Liver (tissue), 9 donors: ENCODE data around the gene DDR1. TPM values are rescaled to one million over a fixed set of nuclear protein-coding genes. Genes with fewer than 3 reads are reported as not detected.

ENCODE experiments used
- DNase-seq: peaks from one replicate; pipeline ENCODE4 v3.0.0-alpha.2; 2017; ENCODE audit warnings: low spot score
- H3K27ac ChIP-seq, 2 donors: one replicate each; pipeline ENCODE4 v1.7.0; 2013; ENCODE audit warnings: inconsistent platforms in 2 of 2, low read length in 2 of 2, control low read depth in 1 of 2, low read depth in 1 of 2, mild to moderate bottlenecking in 1 of 2
- H3K27me3 ChIP-seq, 4 donors: one replicate each; pipeline versions ENCODE4 v1.6.1 to v1.7.0; 2013; ENCODE audit warnings: low read length in 3 of 4, inconsistent platforms in 1 of 4, mild to moderate bottlenecking in 1 of 4, moderate library complexity in 1 of 4; ENCODE audit not compliant: control insufficient read depth in 4 of 4, insufficient read depth in 4 of 4
- H3K36me3 ChIP-seq, 4 donors: one replicate each; pipeline versions ENCODE4 v1.6.1 to v1.7.0; 2013; ENCODE audit warnings: low read length in 3 of 4, mild to moderate bottlenecking in 3 of 4, low read depth in 1 of 4, moderate library complexity in 1 of 4; ENCODE audit not compliant: control insufficient read depth in 4 of 4, insufficient read depth in 3 of 4
- H3K4me1 ChIP-seq, 4 donors: one replicate each; pipeline versions ENCODE4 v1.6.1 to v1.7.0; 2013; ENCODE audit warnings: low read length in 3 of 4, mild to moderate bottlenecking in 3 of 4, moderate library complexity in 1 of 4; ENCODE audit not compliant: control insufficient read depth in 4 of 4, insufficient read depth in 4 of 4
- H3K4me3 ChIP-seq, 3 donors: one replicate each; pipeline versions ENCODE4 v1.6.1 to v1.7.0; 2013; ENCODE audit warnings: low read length in 3 of 3, control low read depth in 1 of 3, low read depth in 1 of 3, mild to moderate bottlenecking in 1 of 3
- H3K9ac ChIP-seq, 2 donors: one replicate each; pipeline ENCODE4 v1.7.0; 2013; ENCODE audit warnings: low read length in 2 of 2, mild to moderate bottlenecking in 2 of 2, moderate library complexity in 2 of 2, control low read depth in 1 of 2, low read depth in 1 of 2
- H3K9me3 ChIP-seq, 4 donors: one replicate each; pipeline versions ENCODE4 v1.6.1 to v1.7.0; 2013; ENCODE audit warnings: low read length in 3 of 4; ENCODE audit not compliant: control insufficient read depth in 4 of 4
- EGR1 ChIP-seq, 2 donors: IDR thresholded peaks; 2 replicates each; pipeline ENCODE4 v1.6.1; 2016 to 2018; ENCODE audit warnings: antibody characterized with exemption in 2 of 2, low read depth in 2 of 2
- FOXA1 ChIP-seq: IDR thresholded peaks from 2 replicates; pipeline ENCODE4 v1.6.1; 2016; ENCODE audit warnings: antibody characterized with exemption
- FOXA2 ChIP-seq: IDR thresholded peaks from 2 replicates; pipeline ENCODE4 v1.6.1; 2016; ENCODE audit warnings: antibody characterized with exemption
- GABPA ChIP-seq, 2 donors: IDR thresholded peaks in 1 of 2; conservative IDR thresholded peaks in 1 of 2; 2 replicates each; pipeline ENCODE4 v1.6.1; 2016; ENCODE audit warnings: antibody characterized with exemption in 2 of 2, mild to moderate bottlenecking in 1 of 2, moderate library complexity in 1 of 2
- HNF4A ChIP-seq, 2 donors: conservative IDR thresholded peaks; 2 replicates each; pipeline ENCODE4 v1.6.1; 2016; ENCODE audit warnings: antibody characterized with exemption in 2 of 2, mild to moderate bottlenecking in 2 of 2
- HNF4G ChIP-seq: IDR thresholded peaks from 2 replicates; pipeline ENCODE4 v1.6.1; 2016; ENCODE audit warnings: antibody characterized with exemption
- JUND ChIP-seq, 2 donors: IDR thresholded peaks; 2 replicates each; pipeline ENCODE4 v1.6.1; 2016; ENCODE audit warnings: antibody characterized with exemption in 2 of 2
- MAX ChIP-seq: IDR thresholded peaks from 2 replicates; pipeline ENCODE4 v1.6.1; 2016; ENCODE audit warnings: antibody characterized with exemption
- NR2F2 ChIP-seq: IDR thresholded peaks from 2 replicates; pipeline ENCODE4 v1.6.1; 2016; ENCODE audit warnings: antibody characterized with exemption
- RAD21 ChIP-seq, 2 donors: IDR thresholded peaks; 2 replicates each; pipeline ENCODE4 v1.6.1; 2016; ENCODE audit warnings: antibody characterized with exemption in 2 of 2, mild to moderate bottlenecking in 2 of 2
- REST ChIP-seq: IDR thresholded peaks from 2 replicates; pipeline ENCODE4 v1.6.1; 2016; ENCODE audit warnings: antibody characterized with exemption, mild to moderate bottlenecking
- RXRA ChIP-seq, 2 donors: IDR thresholded peaks; 2 replicates each; pipeline ENCODE4 v1.6.1; 2017 to 2018; ENCODE audit warnings: antibody characterized with exemption in 2 of 2, mild to moderate bottlenecking in 1 of 2
- SP1 ChIP-seq: IDR thresholded peaks from 2 replicates; pipeline ENCODE4 v1.6.1; 2018; ENCODE audit warnings: antibody characterized with exemption, mild to moderate bottlenecking
- TAF1 ChIP-seq: conservative IDR thresholded peaks from 2 replicates; pipeline ENCODE4 v1.6.1; 2016; ENCODE audit warnings: antibody characterized with exemption, mild to moderate bottlenecking
- YY1 ChIP-seq: IDR thresholded peaks from 2 replicates; pipeline ENCODE4 v1.6.1; 2016; ENCODE audit warnings: antibody characterized with exemption, mild to moderate bottlenecking
- WGBS: extraction: QIAGEN DNeasy Blood & Tissue Kit; methylation state at CpG from one replicate; pipeline ENCODE4 v1.1.7; 2013; 5-methylcytosine and 5-hydroxymethylcytosine counted together
- polyA plus RNA-seq, 2 donors: library from polyadenylated mRNA; stranded (reverse) in 1 of 2; unstranded in 1 of 2; fragments of 200-250 nt in 1 of 2; fragments of >200 nt in 1 of 2; fragmentation: Nextera tagmentation in 1 of 2; extraction: Ambion mirVana in 1 of 2; gene quantifications; one replicate each; pipeline versions ENCODE4 v1.2.1 to v1.2.3, GENCODE V29; 2013 to 2015
- total RNA-seq, 2 donors: library from RNA; depleted of rRNA; stranded (reverse); fragments of >200 nt; gene quantifications; one replicate each; pipeline ENCODE4 v1.2.3, GENCODE V29; 2014
- TF ChIP-seq, protein P1 (sequence below): fragments of 150-350 bp; IDR thresholded peaks from 2 replicates; pipeline ENCODE4 v1.5.1; 2017; ENCODE audit warnings: improper control_type of control experiment, low read depth, low read length; ENCODE audit not compliant: missing input control
- TF ChIP-seq, protein P2 (sequence below): IDR thresholded peaks from 2 replicates; pipeline ENCODE4 v1.6.1; 2016; ENCODE audit warnings: antibody characterized with exemption
- TF ChIP-seq, protein P3 (sequence below): IDR thresholded peaks from 2 replicates; pipeline ENCODE4 v1.6.1; 2016; ENCODE audit warnings: antibody characterized with exemption
- donor health status: healthy.
- donor health status: healthy.
- donor health status: healthy.
- donor health status: healthy.
- donor health status: healthy.

The DDR1 gene
- total and polyA plus RNA-seq, 4 donors, result 1.2 to 5.3 (median 4.4) TPM

DNA sequence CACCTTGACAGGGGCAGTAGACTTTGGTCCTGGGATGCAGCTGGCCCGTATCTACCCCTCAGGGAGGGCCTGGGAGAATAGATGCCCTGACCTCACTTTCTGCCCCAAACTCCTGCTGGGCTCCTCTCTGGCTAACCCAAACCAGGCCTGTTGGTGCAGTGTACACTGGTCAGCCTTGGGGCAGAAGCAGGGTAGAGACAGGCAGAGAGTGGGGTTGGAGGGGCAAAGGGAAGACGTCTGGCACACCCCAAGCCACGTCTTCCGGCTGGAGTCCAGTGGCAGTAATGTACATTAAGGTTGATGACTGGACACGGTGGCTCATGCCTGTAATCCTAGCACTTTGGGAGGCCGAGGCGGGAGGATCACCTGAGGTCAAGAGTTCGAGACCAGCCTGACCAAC, 9.3 kb downstream of the DDR1 start:
- Histone ChIP-seq H3K9me3 (no peaks in the 10 kb centered on the region), H3K27ac (no peak overlapping the region), H3K4me3 (no peak overlapping the region), H3K9ac (no peak overlapping the region), H3K36me3 (peaks cover 0 to 15% (median 1%) of the 10 kb centered on the region in 4 donors), H3K4me1 (no peaks in the 10 kb centered on the region), H3K27me3 (no peaks in the 10 kb centered on the region)
- TF ChIP-seq HNF4A (conservative IDR thresholded peaks at IDR 0.05) (no peak), HNF4G (no peak), SP1 (no peak), RXRA (IDR thresholded peaks at IDR 0.05) (no peak), YY1 (no peak), MAX (no peak), FOXA1 (no peak), NR2F2 (no peak), TAF1 (no peak), RAD21 (IDR thresholded peaks at IDR 0.05) (no peak), REST (no peak), EGR1 (IDR thresholded peaks at IDR 0.05; ENCODE audit: low read depth in 2 of 2) (no peak), GABPA (IDR thresholded peaks at IDR 0.05 in 1 of 2, conservative IDR thresholded peaks at IDR 0.05 in 1 of 2) (no peak), JUND (IDR thresholded peaks at IDR 0.05) (no peak), FOXA2 (no peak)
- TF ChIP-seq, protein P1, sequence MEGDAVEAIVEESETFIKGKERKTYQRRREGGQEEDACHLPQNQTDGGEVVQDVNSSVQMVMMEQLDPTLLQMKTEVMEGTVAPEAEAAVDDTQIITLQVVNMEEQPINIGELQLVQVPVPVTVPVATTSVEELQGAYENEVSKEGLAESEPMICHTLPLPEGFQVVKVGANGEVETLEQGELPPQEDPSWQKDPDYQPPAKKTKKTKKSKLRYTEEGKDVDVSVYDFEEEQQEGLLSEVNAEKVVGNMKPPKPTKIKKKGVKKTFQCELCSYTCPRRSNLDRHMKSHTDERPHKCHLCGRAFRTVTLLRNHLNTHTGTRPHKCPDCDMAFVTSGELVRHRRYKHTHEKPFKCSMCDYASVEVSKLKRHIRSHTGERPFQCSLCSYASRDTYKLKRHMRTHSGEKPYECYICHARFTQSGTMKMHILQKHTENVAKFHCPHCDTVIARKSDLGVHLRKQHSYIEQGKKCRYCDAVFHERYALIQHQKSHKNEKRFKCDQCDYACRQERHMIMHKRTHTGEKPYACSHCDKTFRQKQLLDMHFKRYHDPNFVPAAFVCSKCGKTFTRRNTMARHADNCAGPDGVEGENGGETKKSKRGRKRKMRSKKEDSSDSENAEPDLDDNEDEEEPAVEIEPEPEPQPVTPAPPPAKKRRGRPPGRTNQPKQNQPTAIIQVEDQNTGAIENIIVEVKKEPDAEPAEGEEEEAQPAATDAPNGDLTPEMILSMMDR, result no peak
- TF ChIP-seq, protein P2, sequence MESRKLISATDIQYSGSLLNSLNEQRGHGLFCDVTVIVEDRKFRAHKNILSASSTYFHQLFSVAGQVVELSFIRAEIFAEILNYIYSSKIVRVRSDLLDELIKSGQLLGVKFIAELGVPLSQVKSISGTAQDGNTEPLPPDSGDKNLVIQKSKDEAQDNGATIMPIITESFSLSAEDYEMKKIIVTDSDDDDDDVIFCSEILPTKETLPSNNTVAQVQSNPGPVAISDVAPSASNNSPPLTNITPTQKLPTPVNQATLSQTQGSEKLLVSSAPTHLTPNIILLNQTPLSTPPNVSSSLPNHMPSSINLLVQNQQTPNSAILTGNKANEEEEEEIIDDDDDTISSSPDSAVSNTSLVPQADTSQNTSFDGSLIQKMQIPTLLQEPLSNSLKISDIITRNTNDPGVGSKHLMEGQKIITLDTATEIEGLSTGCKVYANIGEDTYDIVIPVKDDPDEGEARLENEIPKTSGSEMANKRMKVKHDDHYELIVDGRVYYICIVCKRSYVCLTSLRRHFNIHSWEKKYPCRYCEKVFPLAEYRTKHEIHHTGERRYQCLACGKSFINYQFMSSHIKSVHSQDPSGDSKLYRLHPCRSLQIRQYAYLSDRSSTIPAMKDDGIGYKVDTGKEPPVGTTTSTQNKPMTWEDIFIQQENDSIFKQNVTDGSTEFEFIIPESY, result no peak
- TF ChIP-seq, protein P3, sequence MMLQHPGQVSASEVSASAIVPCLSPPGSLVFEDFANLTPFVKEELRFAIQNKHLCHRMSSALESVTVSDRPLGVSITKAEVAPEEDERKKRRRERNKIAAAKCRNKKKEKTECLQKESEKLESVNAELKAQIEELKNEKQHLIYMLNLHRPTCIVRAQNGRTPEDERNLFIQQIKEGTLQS, result no peak
- WGBS, result 95% methylated on average over 8 of the region's 8 CpGs
- DNase-seq, result no peak
